Panc1 (cell line): Measurements from ENCODE around the gene CHN1. TPM values are rescaled to one million over a fixed set of nuclear protein-coding genes. Genes with fewer than 3 reads are reported as not detected.

Experiments used
- ATAC-seq: fragments of 200-7000 bp; cut with Tn5 transposase; 2 replicates; pipeline ENCODE4 v1.9.1; 2020; ENCODE audit warnings: mild to moderate bottlenecking, moderate library complexity
- BruUV-seq: library from RNA; stranded (reverse); fragments of 400-500 nt; replicated peaks from 2 replicates; lab custom pipeline; 2021; lab: Mats Ljungman, UMichigan
- CTCF ChIA-PET: fragments of 300-600 bp; sonication (Branson Sonifier 250); formaldehyde crosslinking; loops from one replicate; lab custom pipeline; 2022; ENCODE audit warnings: antibody characterized with exemption; lab: Charles Lee
- POLR2A ChIA-PET: fragments of 300-600 bp; sonication (Branson Sonifier 250); formaldehyde crosslinking; loops from one replicate; lab custom pipeline; 2022; ENCODE audit warnings: antibody characterized with exemption; lab: Charles Lee
- DNase-seq: peaks from one replicate; pipeline ENCODE4 v3.0.0-alpha.2; 2010; ENCODE audit warnings: low read depth, low spot score
- H3K27ac ChIP-seq: 2 replicates; pipeline ENCODE4 v1.5.1; 2011; ENCODE audit warnings: mild to moderate bottlenecking, low read length, inconsistent platforms
- H3K27me3 ChIP-seq: fragments of 200-500 bp; sonication (Bioruptor generic); 2 replicates; pipeline ENCODE4 v1.6.0; 2014; ENCODE audit warnings: low read length, inconsistent platforms; ENCODE audit not compliant: control insufficient read depth, insufficient read depth
- H3K36me3 ChIP-seq: fragments of 200-500 bp; sonication (Bioruptor generic); 2 replicates; pipeline ENCODE4 v1.5.1; 2014; ENCODE audit warnings: inconsistent platforms, mild to moderate bottlenecking, low read length, moderate library complexity; ENCODE audit not compliant: control insufficient read depth, insufficient read depth
- H3K4me1 ChIP-seq: 2 replicates; pipeline ENCODE4 v1.5.1; 2011; ENCODE audit warnings: inconsistent platforms, mild to moderate bottlenecking, low read length, moderate library complexity; ENCODE audit not compliant: control insufficient read depth, insufficient read depth
- H3K4me3 ChIP-seq, 2 experiments: 2 replicates each; pipeline ENCODE4 v1.5.1; 2011 to 2012; ENCODE audit warnings: low read depth in 2 of 2, low read length in 2 of 2, mild to moderate bottlenecking in 2 of 2, inconsistent platforms in 1 of 2, moderate library complexity in 1 of 2
- H3K9me3 ChIP-seq: fragments of 200-500 bp; sonication (Bioruptor generic); 2 replicates; pipeline ENCODE4 v1.5.1; 2014; ENCODE audit warnings: low read depth, mild to moderate bottlenecking, inconsistent platforms, low read length, moderate library complexity; ENCODE audit not compliant: control insufficient read depth, insufficient read depth
- POLR2AphosphoS5 ChIP-seq: IDR thresholded peaks from 2 replicates; pipeline ENCODE4 v1.6.1; 2012; ENCODE audit warnings: mild to moderate bottlenecking, low read depth, low read length, moderate library complexity
- REST ChIP-seq, 2 experiments: IDR thresholded peaks; 2 replicates each; pipeline ENCODE4 v1.6.1; 2011 to 2012; ENCODE audit warnings: low read depth in 2 of 2, control low read depth in 1 of 2, low read length in 1 of 2, mild to moderate bottlenecking in 1 of 2, moderate library complexity in 1 of 2; ENCODE audit not compliant: insufficient read depth in 1 of 2
- SIN3A ChIP-seq: IDR thresholded peaks from 2 replicates; pipeline ENCODE4 v1.6.1; 2012; ENCODE audit warnings: low read depth, mild to moderate bottlenecking, low read length, moderate library complexity, borderline replicate concordance; ENCODE audit not compliant: insufficient read depth
- TCF7L2 ChIP-seq: IDR thresholded peaks from 2 replicates; pipeline ENCODE4 v1.6.1; 2011; ENCODE audit warnings: mild to moderate bottlenecking, low read depth, low read length, inconsistent platforms
- in situ Hi-C: cut with HindIII; loops from 2 replicates; pipeline ENCODE4 v1.10.0; 2016; ENCODE audit warnings: low sequenced_read_pairs, low pct_unique_long_range_greater_than_20kb
- intact Hi-C: fragments of 100-400 bp; cut with micrococcal nuclease; formaldehyde crosslinking; loops from one replicate; pipeline ENCODE4 v1.10.0; 2022; ENCODE audit not compliant: unreplicated experiment
- total RNA-seq: library from RNA; stranded (reverse); gene quantifications from one replicate; pipeline ENCODE4 v1.2.1, GENCODE V29; 2021; ENCODE audit not compliant: unreplicated experiment
- TF ChIP-seq, protein P1 (sequence below): fragments of 450-650 bp; IDR thresholded peaks from 2 replicates; pipeline ENCODE4 v1.5.1; 2017; ENCODE audit warnings: mild to moderate bottlenecking

The CHN1 gene
- total RNA-seq, 1 experiment from 2014 or later, result 20.8 TPM

- ChIA-PET POLR2A (no interaction called here), CTCF (no interaction called here)
- no TSS peak for BruUV-seq
- Histone ChIP-seq H3K36me3 (no peaks in the 10 kb centered on the region), H3K4me3 (no peak overlapping the region), H3K4me1 (no peaks in the 10 kb centered on the region), H3K9me3 (no peaks in the 10 kb centered on the region), H3K27me3 (no peaks in the 10 kb centered on the region), H3K27ac (no peak overlapping the region)
- intact Hi-C loops (no loop called here), in situ Hi-C loops (loop anchor here (25.0 kb wide), 1 partner anchor 177 kb away; no protein-coding TSS in a partner anchor)
- DNase-seq, result no peak
- no peak for TF ChIP-seq REST (IDR thresholded peaks at IDR 0.05; ENCODE audit: insufficient read depth in 1 of 2, low read depth in 2 of 2, low read length in 1 of 2)
- TF ChIP-seq TCF7L2, result no peak
- no peak for TF ChIP-seq POLR2AphosphoS5
- no peak for TF ChIP-seq SIN3A
- TF ChIP-seq, protein P1, sequence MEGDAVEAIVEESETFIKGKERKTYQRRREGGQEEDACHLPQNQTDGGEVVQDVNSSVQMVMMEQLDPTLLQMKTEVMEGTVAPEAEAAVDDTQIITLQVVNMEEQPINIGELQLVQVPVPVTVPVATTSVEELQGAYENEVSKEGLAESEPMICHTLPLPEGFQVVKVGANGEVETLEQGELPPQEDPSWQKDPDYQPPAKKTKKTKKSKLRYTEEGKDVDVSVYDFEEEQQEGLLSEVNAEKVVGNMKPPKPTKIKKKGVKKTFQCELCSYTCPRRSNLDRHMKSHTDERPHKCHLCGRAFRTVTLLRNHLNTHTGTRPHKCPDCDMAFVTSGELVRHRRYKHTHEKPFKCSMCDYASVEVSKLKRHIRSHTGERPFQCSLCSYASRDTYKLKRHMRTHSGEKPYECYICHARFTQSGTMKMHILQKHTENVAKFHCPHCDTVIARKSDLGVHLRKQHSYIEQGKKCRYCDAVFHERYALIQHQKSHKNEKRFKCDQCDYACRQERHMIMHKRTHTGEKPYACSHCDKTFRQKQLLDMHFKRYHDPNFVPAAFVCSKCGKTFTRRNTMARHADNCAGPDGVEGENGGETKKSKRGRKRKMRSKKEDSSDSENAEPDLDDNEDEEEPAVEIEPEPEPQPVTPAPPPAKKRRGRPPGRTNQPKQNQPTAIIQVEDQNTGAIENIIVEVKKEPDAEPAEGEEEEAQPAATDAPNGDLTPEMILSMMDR, result no peak
- ATAC-seq, result no peak
These were observed 220.3 kb downstream of the CHN1 start for GRCh38 chr2:174784909-174785308.

DNA sequence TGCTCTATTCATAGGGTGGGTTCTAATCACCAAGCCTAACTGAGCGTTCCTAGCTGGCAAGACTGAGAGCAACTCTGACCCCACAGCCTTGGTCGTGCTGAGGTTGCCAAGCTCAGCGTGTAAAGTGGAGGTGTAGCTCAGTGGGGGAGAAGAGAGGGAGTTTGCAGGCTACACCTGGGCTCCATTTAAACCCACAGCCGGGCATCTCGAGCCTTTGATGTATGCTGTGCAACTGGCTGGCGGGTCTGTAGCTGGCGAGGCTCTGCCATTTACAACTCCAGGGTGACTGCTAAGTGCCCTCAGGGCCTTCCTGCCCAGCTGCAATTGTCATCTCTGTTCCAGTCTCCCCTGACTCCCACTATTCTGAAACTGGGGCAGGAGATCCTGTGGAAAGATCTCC is 220.9 kb downstream of the CHN1 start:
- TF ChIP-seq TCF7L2 (peak; percentile 82), POLR2AphosphoS5 (no peak)
- in situ Hi-C loops (loop anchor here (25.0 kb wide), 1 partner anchor 178 kb away; no protein-coding TSS in a partner anchor), intact Hi-C loops (no loop called here)
- ChIA-PET POLR2A (no interaction called here), CTCF (no interaction called here)
- BruUV-seq, result no TSS peak
- ATAC-seq (no peak), DNase-seq (no peak)
- no peaks in the 10 kb centered on the region for H3K4me1 ChIP-seq
- H3K27me3 ChIP-seq, result no peaks in the 10 kb centered on the region
- no peaks in the 10 kb centered on the region for H3K36me3 ChIP-seq
- no peak overlapping the region for H3K4me3 ChIP-seq
- H3K9me3 ChIP-seq, result no peaks in the 10 kb centered on the region
- no peak overlapping the region for H3K27ac ChIP-seq

DNA sequence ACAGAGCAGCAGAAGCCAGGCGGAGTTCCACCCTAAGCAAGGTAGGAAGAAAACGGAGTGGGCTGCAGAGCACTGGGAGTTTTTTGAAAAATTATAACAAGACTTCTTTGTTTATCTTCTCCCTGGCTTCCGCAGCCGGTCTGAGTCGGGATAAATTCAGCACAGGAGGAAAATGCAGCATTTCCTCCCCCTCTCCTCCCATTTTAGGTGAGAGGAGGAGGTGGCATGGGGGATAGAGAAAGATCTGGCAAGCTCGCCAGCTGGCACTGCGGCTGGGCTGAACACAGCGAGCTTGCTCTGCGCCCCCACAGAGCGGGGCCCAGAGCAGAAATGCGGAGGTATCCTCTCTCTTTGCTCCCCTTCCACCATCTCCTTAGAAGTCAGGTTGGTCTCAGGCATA is 223.2 kb downstream of the CHN1 start:
- ChIA-PET POLR2A (no interaction called here), CTCF (interaction anchor here (0.6 kb wide), 1 partner anchor 10 kb away, joined by 3 read pairs; no protein-coding TSS in a partner anchor)
- no peaks in the 10 kb centered on the region for H3K4me1 ChIP-seq
- no peaks in the 10 kb centered on the region for H3K27me3 ChIP-seq
- no peaks in the 10 kb centered on the region for H3K9me3 ChIP-seq
- TF ChIP-seq, protein P1, result no peak
- no peak for TF ChIP-seq SIN3A
- TF ChIP-seq TCF7L2, result no peak
- TF ChIP-seq POLR2AphosphoS5, result no peak
- TF ChIP-seq REST (IDR thresholded peaks at IDR 0.05; ENCODE audit: insufficient read depth in 1 of 2, low read depth in 2 of 2, low read length in 1 of 2), result no peak
- in situ Hi-C loops (loop anchor here (25.0 kb wide), 1 partner anchor 180 kb away; no protein-coding TSS in a partner anchor), intact Hi-C loops (no loop called here)
- BruUV-seq, result no TSS peak
- DNase-seq (no peak), ATAC-seq (no peak)
- H3K4me3 ChIP-seq, result no peak overlapping the region
- no peak overlapping the region for H3K27ac ChIP-seq
- no peaks in the 10 kb centered on the region for H3K36me3 ChIP-seq
